GM12878 (cell line): ENCODE data around the gene IDH3B. TPM values are rescaled to one million over a fixed set of nuclear protein-coding genes. Genes with fewer than 3 reads are reported as not detected.

ENCODE experiments used
- ATAC-seq: fragments of 200-7000 bp; cut with Tn5 transposase; 3 replicates; pipeline ENCODE4 v1.9.1; 2020; ENCODE audit warnings: mild to moderate bottlenecking, moderate library complexity
- BruUV-seq: library from RNA; stranded (reverse); fragments of 400-500 nt; replicated peaks from 2 replicates; lab custom pipeline; 2021; lab: Mats Ljungman, UMichigan
- CTCF ChIA-PET: fragments of 300-600 bp; sonication (Branson Sonifier 250); formaldehyde crosslinking; extraction: SDS; loops from one replicate; lab custom pipeline; 2021; ENCODE audit warnings: inconsistent platforms; lab: Yijun Ruan, JAX
- POLR2A ChIA-PET: fragments of 350-600 bp; formaldehyde crosslinking; extraction: SDS; loops from one replicate; lab custom pipeline; 2021; ENCODE audit warnings: inconsistent platforms; lab: Charles Lee
- RAD21 ChIA-PET: fragments of 300-600 bp; sonication (Branson Sonifier 250); formaldehyde crosslinking; loops from one replicate; lab custom pipeline; 2023; ENCODE audit warnings: antibody characterized with exemption; ENCODE audit not compliant: unreplicated experiment; lab: Charles Lee
- SMC1A ChIA-PET: fragments of 300-600 bp; sonication (Branson Sonifier 250); formaldehyde crosslinking; loops from one replicate; lab custom pipeline; 2023; ENCODE audit not compliant: unreplicated experiment, uncharacterized antibody; lab: Charles Lee
- DNase-seq: peaks from one replicate; pipeline ENCODE4 v3.0.0-alpha.2; 2011; ENCODE audit warnings: low read depth, low spot score
- FAIRE-seq: peaks from 3 replicates; lab custom pipeline; 2011; peaks lifted over from hg19 to GRCh38; lab: Jason Lieb, UNC
- H2AFZ ChIP-seq: 2 replicates; pipeline ENCODE4 v1.6.0; 2011; ENCODE audit warnings: low read depth, low read length, control low read depth; ENCODE audit not compliant: control insufficient read depth
- H3K27ac ChIP-seq: 2 replicates; pipeline ENCODE4 v1.5.1; 2011; ENCODE audit warnings: control low read depth; ENCODE audit not compliant: control insufficient read depth, insufficient read depth
- H3K27me3 ChIP-seq, 2 experiments: replicated peaks in 1 of 2; 2 replicates each; pipeline versions ENCODE4 v1.6.0 to v1.6.1; 2011; ENCODE audit warnings: low read length in 1 of 2; ENCODE audit not compliant: control insufficient read depth in 2 of 2, insufficient read depth in 2 of 2
- H3K36me3 ChIP-seq, 2 experiments: 2 replicates each; pipeline ENCODE4 v1.5.1; 2011; ENCODE audit warnings: low read length in 1 of 2; ENCODE audit not compliant: control insufficient read depth in 2 of 2, insufficient read depth in 2 of 2
- H3K4me1 ChIP-seq: 2 replicates; pipeline ENCODE4 v1.6.1; 2011; ENCODE audit warnings: mild to moderate bottlenecking, low read length, moderate library complexity, mixed read lengths; ENCODE audit not compliant: control insufficient read depth, insufficient read depth
- H3K4me2 ChIP-seq: 2 replicates; pipeline ENCODE4 v1.6.0; 2011; ENCODE audit warnings: control low read depth; ENCODE audit not compliant: control insufficient read depth, insufficient read depth
- H3K4me3 ChIP-seq: fragments of 200-600 bp; sonication (generic); 2 replicates; pipeline ENCODE4 v1.5.1; 2016
- H3K79me2 ChIP-seq: 2 replicates; pipeline ENCODE4 v1.6.0; 2011; ENCODE audit warnings: low read length; ENCODE audit not compliant: control insufficient read depth, insufficient read depth
- H3K9ac ChIP-seq: 2 replicates; pipeline ENCODE4 v1.8.0; 2011; ENCODE audit warnings: low read length, control low read depth, mixed read lengths; ENCODE audit not compliant: control insufficient read depth, insufficient read depth
- H3K9me3 ChIP-seq: replicated peaks from 3 replicates; pipeline ENCODE4 v1.5.1; 2011; ENCODE audit warnings: mild to moderate bottlenecking, low read length; ENCODE audit not compliant: control insufficient read depth, insufficient read depth
- H4K20me1 ChIP-seq: 2 replicates; pipeline ENCODE4 v1.6.0; 2011; ENCODE audit not compliant: control insufficient read depth, insufficient read depth
- BCL11A ChIP-seq: IDR thresholded peaks from 2 replicates; pipeline ENCODE4 v1.6.1; 2011; ENCODE audit warnings: low read depth, low read length
- CHD4 ChIP-seq: fragments of 200-600 bp; sonication (generic); IDR thresholded peaks from 2 replicates; pipeline ENCODE4 v1.6.1; 2016; ENCODE audit warnings: mild to moderate bottlenecking
- GATAD2B ChIP-seq: fragments of 450-650 bp; conservative IDR thresholded peaks from 2 replicates; pipeline ENCODE4 v1.6.1; 2017; ENCODE audit warnings: low read depth, mild to moderate bottlenecking, moderate library complexity
- JUNB ChIP-seq: IDR thresholded peaks from 2 replicates; pipeline ENCODE4 v1.6.1; 2016; ENCODE audit warnings: antibody characterized with exemption, mild to moderate bottlenecking
- KLF5 ChIP-seq: fragments of 450-650 bp; IDR thresholded peaks from 2 replicates; pipeline ENCODE4 v1.6.1; 2014; ENCODE audit warnings: mild to moderate bottlenecking; ENCODE audit not compliant: partially characterized antibody
- MEF2B ChIP-seq: fragments of 450-650 bp; IDR thresholded peaks from 2 replicates; pipeline ENCODE4 v1.6.1; 2018; ENCODE audit warnings: mild to moderate bottlenecking, moderate library complexity; ENCODE audit not compliant: partially characterized antibody, poor library complexity, severe bottlenecking
- MTA3 ChIP-seq: IDR thresholded peaks from 2 replicates; pipeline ENCODE4 v1.6.1; 2012; ENCODE audit warnings: low read length, inconsistent platforms, borderline replicate concordance
- MYB ChIP-seq: fragments of 150-350 bp; IDR thresholded peaks from 2 replicates; pipeline ENCODE4 v1.6.1; 2014; ENCODE audit warnings: mild to moderate bottlenecking, low read depth, low read length, borderline replicate concordance
- NR2F1 ChIP-seq: fragments of 450-650 bp; conservative IDR thresholded peaks from 2 replicates; pipeline ENCODE4 v1.6.1; 2017; ENCODE audit warnings: mild to moderate bottlenecking
- PAX5 ChIP-seq: IDR thresholded peaks from 2 replicates; pipeline ENCODE4 v1.6.1; 2011; ENCODE audit warnings: low read depth, low read length, borderline replicate concordance
- RELB ChIP-seq: fragments of 450-650 bp; IDR thresholded peaks from 2 replicates; pipeline ENCODE4 v1.6.1; 2017; ENCODE audit warnings: low read depth, mild to moderate bottlenecking, moderate library complexity
- TCF7 ChIP-seq: IDR thresholded peaks from 2 replicates; pipeline ENCODE4 v1.6.1; 2014; ENCODE audit warnings: antibody characterized with exemption, borderline replicate concordance
- ZBED1 ChIP-seq: IDR thresholded peaks from 2 replicates; pipeline ENCODE4 v1.6.1; 2016; ENCODE audit warnings: borderline replicate concordance
- ZNF207 ChIP-seq: fragments of 450-650 bp; IDR thresholded peaks from 2 replicates; pipeline ENCODE4 v1.6.1; 2014; ENCODE audit warnings: antibody characterized with exemption, mild to moderate bottlenecking, borderline replicate concordance
- ZNF217 ChIP-seq: fragments of 450-650 bp; IDR thresholded peaks from 2 replicates; pipeline ENCODE4 v1.6.1; 2017; ENCODE audit warnings: antibody characterized with exemption, mild to moderate bottlenecking
- ZNF687 ChIP-seq: fragments of 450-650 bp; IDR thresholded peaks from 2 replicates; pipeline ENCODE4 v1.6.1; 2017; ENCODE audit warnings: mild to moderate bottlenecking, moderate library complexity
- WGBS: methylation state at CpG from one replicate; pipeline ENCODE4 v1.1.6; 2016; ENCODE audit warnings: low lambda C conversion rate; ENCODE audit not compliant: insufficient replicate concordance, insufficient coverage; ENCODE audit errors: missing lambda C conversion rate; 5-methylcytosine and 5-hydroxymethylcytosine counted together
- in situ Hi-C: fragments of 300-500 bp; cut with MboI; formaldehyde crosslinking; loops from 9 replicates; pipeline ENCODE4 v1.14.3; 2018; ENCODE audit warnings: mixed read lengths
- intact Hi-C: fragments of 100-400 bp; cut with micrococcal nuclease; formaldehyde crosslinking; loops from one replicate; pipeline ENCODE4 v1.14.2; 2022; ENCODE audit not compliant: unreplicated experiment
- polyA plus RNA-seq, 11 experiments: library from polyadenylated mRNA; depleted of rRNA in 4 of 11; unstranded in 6 of 11; stranded (reverse) in 5 of 11; fragments of >200 nt; fragmentation: Nextera tagmentation in 4 of 11; fragmentation: Illumina TruSeq in 1 of 11; extraction: Ambion mirVana in 4 of 11; extraction: Trizol in 1 of 11; gene quantifications; 1 replicate in 1 of 11; 2 replicates in 10 of 11; pipeline versions ENCODE4 v1.2.1 to v1.2.3, GENCODE V29; 2011 to 2016; ENCODE audit warnings: inconsistent platforms in 2 of 11, missing spikeins in 2 of 11, low read depth in 1 of 11
- total RNA-seq, 4 experiments: library from RNA; depleted of rRNA in 3 of 4; stranded (reverse); fragments of >200 nt in 3 of 4; fragmentation: Illumina TruSeq in 1 of 4; extraction: Trizol in 1 of 4; gene quantifications; 2 replicates each; pipeline versions ENCODE4 v1.2.1 to v1.2.3, GENCODE V29; 2013 to 2021

Gene IDH3B
- total and polyA plus RNA-seq, 10 of the 15 experiments (the other 5 are each of a cell fraction or from before 2014, with no cell fraction given), result 65.3 to 177 (median 121) TPM

DNA sequence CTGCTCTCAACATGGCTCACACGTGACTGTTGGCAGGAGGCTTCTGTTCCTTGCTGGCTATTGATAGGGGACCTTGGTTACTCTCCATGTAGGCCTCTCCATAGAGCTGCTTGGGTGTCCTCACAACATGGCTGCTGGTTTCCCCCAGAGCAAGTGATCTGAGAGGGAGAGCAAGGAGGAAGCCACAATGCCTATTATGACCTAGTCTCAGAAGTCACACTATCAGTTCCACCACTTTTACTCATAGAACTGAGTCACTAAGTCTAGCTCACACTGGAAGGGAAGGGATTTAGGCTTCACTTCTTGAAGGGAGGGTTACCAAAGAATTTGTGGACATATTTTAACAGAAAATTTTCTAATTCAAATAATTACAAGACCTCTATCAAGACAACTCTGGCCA lies 20.3 kb downstream of the IDH3B start:
- H3K79me2 ChIP-seq, result no peaks in the 10 kb centered on the region
- no peaks in the 10 kb centered on the region for H3K27me3 ChIP-seq
- intact Hi-C loops, result no loop called here
- TF ChIP-seq ZNF207 (no peak), MYB (no peak), ZBED1 (no peak), ZNF687 (no peak), PAX5 (no peak), MEF2B (no peak), CHD4 (no peak), KLF5 (no peak), BCL11A (no peak), NR2F1 (no peak), JUNB (no peak), MTA3 (no peak), GATAD2B (no peak), TCF7 (no peak), ZNF217 (no peak), RELB (no peak)
- TF ChIP-seq, all 136 proteins: peak for 0
- WGBS, result 86% methylated on average over 1 of the region's 1 CpG
- no peaks in the 10 kb centered on the region for H4K20me1 ChIP-seq
- no peaks in the 10 kb centered on the region for H3K9me3 ChIP-seq
- no peak overlapping the region for H3K27ac ChIP-seq
- POLR2A ChIA-PET, result no interaction called here
- H2AFZ ChIP-seq, result no peak overlapping the region
- H3K9ac ChIP-seq, result no peak overlapping the region
- no TSS peak for BruUV-seq
- no peak for ATAC-seq
- CTCF ChIA-PET, result interaction anchor here (2.7 kb wide), 1 partner anchor 122 kb away, joined by 13 read pairs; no protein-coding TSS in a partner anchor
- in situ Hi-C loops, result no loop called here
- no peak overlapping the region for H3K4me3 ChIP-seq
- no peaks in the 10 kb centered on the region for H3K4me1 ChIP-seq
- DNase-seq, result no peak
- H3K36me3 ChIP-seq, result no peaks in the 10 kb centered on the region
- no peak overlapping the region for H3K4me2 ChIP-seq
- SMC1A ChIA-PET, result no interaction called here
- no peak for FAIRE-seq
- RAD21 ChIA-PET, result no interaction called here
